ENCODE measurements around the gene ABCA9.

ABCA9 gene

DNA sequence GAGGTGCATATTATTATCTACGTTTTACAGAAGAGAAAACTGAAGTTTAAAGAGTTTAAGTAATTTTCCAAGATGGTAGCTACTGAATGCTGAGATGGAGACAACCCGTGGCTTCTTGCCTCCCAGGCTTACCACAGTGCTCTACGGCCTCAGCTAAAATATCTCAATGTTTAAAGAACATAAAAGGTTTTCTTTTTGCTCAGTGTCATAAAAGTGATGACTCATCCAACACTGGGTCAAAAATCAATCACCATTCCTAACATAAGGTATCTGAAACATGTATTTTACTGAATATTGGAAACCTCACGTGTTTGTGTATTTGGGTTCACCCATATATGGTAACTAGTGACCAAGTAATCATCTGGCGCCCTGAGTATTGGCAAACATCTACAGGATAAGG, 18.4 kb downstream of the ABCA9 start:
- no peak overlapping the region for H3K4me3 ChIP-seq
- H3K9me3 ChIP-seq = peaks cover 0 to 4% (median 0%) of the 10 kb centered on the region in 3 donors
- H3K27ac ChIP-seq = no peak overlapping the region
- intact Hi-C loops (cut with DNase I; ENCODE audit: low total_unique reads) = no loop called here
- peaks cover 0 to 11% (median 6%) of the 10 kb centered on the region in 3 donors for H3K36me3 ChIP-seq
- no peak for DNase-seq
- H3K27me3 ChIP-seq = no peaks in the 10 kb centered on the region
- TF ChIP-seq, protein P1, sequence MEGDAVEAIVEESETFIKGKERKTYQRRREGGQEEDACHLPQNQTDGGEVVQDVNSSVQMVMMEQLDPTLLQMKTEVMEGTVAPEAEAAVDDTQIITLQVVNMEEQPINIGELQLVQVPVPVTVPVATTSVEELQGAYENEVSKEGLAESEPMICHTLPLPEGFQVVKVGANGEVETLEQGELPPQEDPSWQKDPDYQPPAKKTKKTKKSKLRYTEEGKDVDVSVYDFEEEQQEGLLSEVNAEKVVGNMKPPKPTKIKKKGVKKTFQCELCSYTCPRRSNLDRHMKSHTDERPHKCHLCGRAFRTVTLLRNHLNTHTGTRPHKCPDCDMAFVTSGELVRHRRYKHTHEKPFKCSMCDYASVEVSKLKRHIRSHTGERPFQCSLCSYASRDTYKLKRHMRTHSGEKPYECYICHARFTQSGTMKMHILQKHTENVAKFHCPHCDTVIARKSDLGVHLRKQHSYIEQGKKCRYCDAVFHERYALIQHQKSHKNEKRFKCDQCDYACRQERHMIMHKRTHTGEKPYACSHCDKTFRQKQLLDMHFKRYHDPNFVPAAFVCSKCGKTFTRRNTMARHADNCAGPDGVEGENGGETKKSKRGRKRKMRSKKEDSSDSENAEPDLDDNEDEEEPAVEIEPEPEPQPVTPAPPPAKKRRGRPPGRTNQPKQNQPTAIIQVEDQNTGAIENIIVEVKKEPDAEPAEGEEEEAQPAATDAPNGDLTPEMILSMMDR (IDR thresholded peaks at IDR 0.05) = no peak
- H3K4me1 ChIP-seq = no peaks in the 10 kb centered on the region

GRCh38 chr17:69031839-69032238, 28.9 kb downstream of the ABCA9 start:
- H3K4me1 ChIP-seq = no peaks in the 10 kb centered on the region
- H3K4me3 ChIP-seq = no peak overlapping the region
- no peaks in the 10 kb centered on the region for H3K27me3 ChIP-seq
- DNase-seq = no peak
- H3K27ac ChIP-seq = no peak overlapping the region
- TF ChIP-seq, protein P1 (IDR thresholded peaks at IDR 0.05) = no peak
- peaks cover 0 to under 1% (median 0%) of the 10 kb centered on the region in 3 donors for H3K36me3 ChIP-seq
- H3K9me3 ChIP-seq = no peaks in the 10 kb centered on the region
- intact Hi-C loops (cut with DNase I; ENCODE audit: low total_unique reads) = no loop called here

GRCh38 chr17:69030169-69030568, 30.6 kb downstream of the ABCA9 start:
- H3K9me3 ChIP-seq = no peaks in the 10 kb centered on the region
- H3K4me3 ChIP-seq = no peak overlapping the region
- H3K27ac ChIP-seq = no peak overlapping the region
- H3K36me3 ChIP-seq = peaks cover 0 to 8% (median 0%) of the 10 kb centered on the region in 3 donors
- no peak for DNase-seq
- TF ChIP-seq, protein P1 (IDR thresholded peaks at IDR 0.05) = no peak
- intact Hi-C loops (cut with DNase I; ENCODE audit: low total_unique reads) = no loop called here
- no peaks in the 10 kb centered on the region for H3K4me1 ChIP-seq
- no peaks in the 10 kb centered on the region for H3K27me3 ChIP-seq

GRCh38 chr17:69018687-69019086, 42.0 kb downstream of the ABCA9 start:
- Histone ChIP-seq H3K4me3 (no peak overlapping the region), H3K27me3 (no peaks in the 10 kb centered on the region), H3K9me3 (no peaks in the 10 kb centered on the region), H3K36me3 (peaks cover 0 to 15% (median 0%) of the 10 kb centered on the region in 3 donors), H3K4me1 (no peaks in the 10 kb centered on the region), H3K27ac (no peak overlapping the region)
- no peak for DNase-seq
- intact Hi-C loops (cut with DNase I; ENCODE audit: low total_unique reads) = no loop called here
- TF ChIP-seq, protein P1 (IDR thresholded peaks at IDR 0.05) = no peak

- no peak for DNase-seq
- Histone ChIP-seq H3K9me3 (no peaks in the 10 kb centered on the region), H3K36me3 (peaks cover 0 to 15% (median 0%) of the 10 kb centered on the region in 3 donors), H3K27me3 (no peaks in the 10 kb centered on the region), H3K4me1 (no peaks in the 10 kb centered on the region), H3K4me3 (no peak overlapping the region), H3K27ac (no peak overlapping the region)
- intact Hi-C loops (cut with DNase I; ENCODE audit: low total_unique reads) = no loop called here
- TF ChIP-seq, protein P1 (IDR thresholded peaks at IDR 0.05) = no peak
Measured at GRCh38 chr17:69018022-69018615, 42.6 kb downstream of the ABCA9 start.

GRCh38 chr17:69015631-69016030, 45.1 kb downstream of the ABCA9 start:
- no peak overlapping the region for H3K27ac ChIP-seq
- TF ChIP-seq, protein P1 (IDR thresholded peaks at IDR 0.05) = no peak
- H3K36me3 ChIP-seq = peaks cover 0 to 18% (median 0%) of the 10 kb centered on the region in 3 donors
- no peaks in the 10 kb centered on the region for H3K4me1 ChIP-seq
- no peak overlapping the region for H3K4me3 ChIP-seq
- intact Hi-C loops (cut with DNase I; ENCODE audit: low total_unique reads) = no loop called here
- no peaks in the 10 kb centered on the region for H3K9me3 ChIP-seq
- H3K27me3 ChIP-seq = no peaks in the 10 kb centered on the region
- DNase-seq = no peak

Measured in tibial artery (tissue), 4 donors.